ENCODE results near the gene DYNC2H1.
"Not testable (repeated sequence)": the region's sequence is repeated elsewhere in the genome, so short reads cannot be mapped to it uniquely, and the experiment has no call there.

Gene DYNC2H1

GRCh38 chr11:103111400-103111799, 2.2 kb downstream of the DYNC2H1 start:
- H3K4me1 ChIP-seq = no peaks in the 10 kb centered on the region
- H3K27me3 ChIP-seq (ENCODE audit: control insufficient read depth, insufficient read depth, low read length) = no peaks in the 10 kb centered on the region
- no peaks in the 10 kb centered on the region for H3K36me3 ChIP-seq (ENCODE audit: control insufficient read depth, insufficient read depth, low read length)
- H3K9ac ChIP-seq = no peak overlapping the region
- H3K9me3 ChIP-seq (ENCODE audit: control insufficient read depth, low read length) = no peaks in the 10 kb centered on the region
- H3K79me2 ChIP-seq = no peaks in the 10 kb centered on the region
- no peak for TF ChIP-seq CTCF (IDR thresholded peaks at IDR 0.05)
- H3K27ac ChIP-seq = no peak overlapping the region
- H3K4me3 ChIP-seq (ENCODE audit: low read depth, low read length) = no peak overlapping the region
- H3K4me2 ChIP-seq (ENCODE audit: low read length) = no peak overlapping the region
- H2AFZ ChIP-seq = no peak overlapping the region

DNA sequence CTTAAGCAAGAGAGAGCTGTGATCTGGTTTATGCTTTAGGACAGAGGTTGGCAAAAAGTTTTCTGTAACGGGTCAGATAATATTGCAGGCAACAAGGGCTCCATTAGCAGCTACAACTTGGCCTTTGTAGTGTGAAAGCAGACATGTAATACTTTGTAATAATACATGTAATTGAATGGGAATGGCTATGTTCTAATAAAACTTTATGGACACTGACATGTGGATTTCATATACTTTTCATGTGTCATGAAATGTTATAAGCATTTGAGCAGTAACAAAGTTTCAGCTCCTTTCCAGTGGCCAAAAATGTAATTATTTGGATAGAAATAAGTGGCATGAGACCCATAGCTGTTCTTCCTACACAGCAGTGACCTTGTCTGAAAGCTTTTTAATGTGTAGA, 3.1 kb downstream of the DYNC2H1 start:
- Histone ChIP-seq H3K9me3 (ENCODE audit: control insufficient read depth, low read length) (no peaks in the 10 kb centered on the region), H2AFZ (no peak overlapping the region), H3K27me3 (ENCODE audit: control insufficient read depth, insufficient read depth, low read length) (no peaks in the 10 kb centered on the region), H3K27ac (no peak overlapping the region), H3K4me1 (no peaks in the 10 kb centered on the region), H3K36me3 (ENCODE audit: control insufficient read depth, insufficient read depth, low read length) (no peaks in the 10 kb centered on the region), H3K9ac (no peak overlapping the region), H3K79me2 (no peaks in the 10 kb centered on the region), H3K4me3 (ENCODE audit: low read depth, low read length) (no peak overlapping the region), H3K4me2 (ENCODE audit: low read length) (no peak overlapping the region)
- TF ChIP-seq CTCF (IDR thresholded peaks at IDR 0.05) = no peak

DNA sequence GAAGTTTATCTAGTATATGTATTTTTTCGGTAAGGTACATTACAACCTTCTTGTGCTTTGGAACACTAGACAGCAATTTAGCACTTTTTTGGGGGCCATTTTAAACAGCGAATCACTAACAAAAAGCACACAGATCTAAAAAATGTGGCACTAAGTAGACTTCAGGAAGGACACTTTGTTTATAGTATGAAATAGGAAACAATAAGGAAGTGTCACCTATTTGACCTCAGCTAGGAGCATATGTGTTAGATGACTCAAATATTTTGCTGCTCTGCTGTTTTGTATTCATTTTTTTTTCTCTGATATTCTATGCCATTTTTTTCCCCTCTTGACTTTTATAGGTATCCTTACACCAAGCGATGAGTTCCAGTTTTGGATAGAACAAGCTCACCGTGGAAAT, 5.6 kb downstream of the DYNC2H1 start:
- Histone ChIP-seq H3K9me3 (ENCODE audit: control insufficient read depth, low read length) (no peaks in the 10 kb centered on the region), H3K4me2 (ENCODE audit: low read length) (no peak overlapping the region), H3K27me3 (ENCODE audit: control insufficient read depth, insufficient read depth, low read length) (no peaks in the 10 kb centered on the region), H3K9ac (no peak overlapping the region), H2AFZ (no peak overlapping the region), H3K4me3 (ENCODE audit: low read depth, low read length) (no peak overlapping the region), H3K27ac (no peak overlapping the region), H3K36me3 (ENCODE audit: control insufficient read depth, insufficient read depth, low read length) (no peaks in the 10 kb centered on the region), H3K4me1 (no peaks in the 10 kb centered on the region), H3K79me2 (no peaks in the 10 kb centered on the region)
- no peak for TF ChIP-seq CTCF (IDR thresholded peaks at IDR 0.05)

DNA sequence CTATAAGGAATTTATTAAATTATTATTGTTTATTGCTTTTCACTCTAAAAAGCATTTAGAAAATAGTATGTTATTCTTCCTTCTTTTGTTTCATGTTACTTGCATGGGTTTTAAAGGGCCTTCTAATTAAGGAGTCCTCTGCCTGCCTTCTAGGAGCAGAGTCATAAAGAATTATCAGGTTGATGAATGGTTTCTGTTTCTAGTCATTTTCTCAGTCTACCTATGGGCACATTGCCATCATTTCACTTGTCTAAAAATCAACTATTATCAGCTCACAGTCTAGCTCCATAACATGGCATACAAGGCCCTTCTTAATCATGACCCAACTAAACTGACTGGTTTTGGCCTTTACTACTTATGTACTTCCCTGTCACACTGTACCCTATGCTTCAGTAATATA, 16.2 kb downstream of the DYNC2H1 start:
- no peaks in the 10 kb centered on the region for H3K79me2 ChIP-seq
- no peaks in the 10 kb centered on the region for H3K4me1 ChIP-seq
- no peaks in the 10 kb centered on the region for H3K9me3 ChIP-seq (ENCODE audit: control insufficient read depth, low read length)
- TF ChIP-seq CTCF (IDR thresholded peaks at IDR 0.05) = no peak
- H3K36me3 ChIP-seq (ENCODE audit: control insufficient read depth, insufficient read depth, low read length) = no peaks in the 10 kb centered on the region
- H3K9ac ChIP-seq = no peak overlapping the region
- H2AFZ ChIP-seq = no peak overlapping the region
- H3K4me2 ChIP-seq (ENCODE audit: low read length) = no peak overlapping the region
- H3K4me3 ChIP-seq (ENCODE audit: low read depth, low read length) = no peak overlapping the region
- H3K27ac ChIP-seq = no peak overlapping the region
- no peaks in the 10 kb centered on the region for H3K27me3 ChIP-seq (ENCODE audit: control insufficient read depth, insufficient read depth, low read length)

DNA sequence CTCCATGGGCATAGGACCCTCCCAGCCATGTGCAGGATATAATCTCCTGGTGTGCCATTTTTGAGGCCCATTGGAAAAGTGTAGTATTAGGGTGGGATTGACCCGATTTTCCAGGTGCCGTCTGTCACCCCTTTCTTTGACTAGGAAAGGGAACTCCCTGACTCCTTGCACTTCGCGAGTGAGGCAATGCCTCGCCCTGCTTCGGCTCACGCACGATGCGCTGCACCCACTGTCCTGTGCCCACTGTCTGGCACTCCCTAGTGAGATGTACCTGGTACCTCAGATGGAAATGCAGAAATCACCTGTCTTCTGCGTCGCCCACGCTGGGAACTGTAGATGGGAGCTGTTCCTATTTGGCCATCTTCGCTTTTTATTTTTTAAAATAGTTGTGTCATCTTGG, 32.8 kb downstream of the DYNC2H1 start:
- not testable (repeated sequence) for H3K27me3 ChIP-seq (ENCODE audit: control insufficient read depth, insufficient read depth, low read length); H3K9me3 ChIP-seq (ENCODE audit: control insufficient read depth, low read length)

More for the DNA sequence above, 32.8 kb downstream of the DYNC2H1 start:
- H3K27ac ChIP-seq; H3K4me1 ChIP-seq; H3K4me3 ChIP-seq (ENCODE audit: low read depth, low read length); H3K9ac ChIP-seq; H2AFZ ChIP-seq; H3K4me2 ChIP-seq (ENCODE audit: low read length); H3K79me2 ChIP-seq; H3K36me3 ChIP-seq (ENCODE audit: control insufficient read depth, insufficient read depth, low read length): not testable (repeated sequence)

Data from parathyroid adenoma (tissue), 2 donors.